GM12872 (cell line): Measurements from ENCODE around the gene RNF19B.

ENCODE experiments used
- CTCF ChIP-seq: IDR thresholded peaks from 3 replicates; pipeline ENCODE4 v1.5.1; 2011; ENCODE audit warnings: low read depth, mild to moderate bottlenecking, low read length, moderate library complexity; ENCODE audit not compliant: insufficient read depth

RNF19B gene

GRCh38 chr1:33000427-33001026, 35.9 kb upstream of the RNF19B start:
- no peak for TF ChIP-seq CTCF

GRCh38 chr1:32998997-32999396, 34.4 kb upstream of the RNF19B start:
- no peak for TF ChIP-seq CTCF

GRCh38 chr1:32998064-32998463, 33.5 kb upstream of the RNF19B start:
- no peak for TF ChIP-seq CTCF

- TF ChIP-seq CTCF: no peak
Measured at GRCh38 chr1:32997381-32997891, 32.8 kb upstream of the RNF19B start.

- no peak for TF ChIP-seq CTCF
Measured at GRCh38 chr1:32992489-32993323, 28.1 kb upstream of the RNF19B start.

- no peak for TF ChIP-seq CTCF
Measured at GRCh38 chr1:32991819-32992488, 27.3 kb upstream of the RNF19B start.

- no peak for TF ChIP-seq CTCF
Measured at GRCh38 chr1:32991386-32991785, 26.8 kb upstream of the RNF19B start.
